A549 treated with DMSO at 1 μM for 4 hours (cell line): ENCODE data around the gene ENOSF1. TPM values are rescaled to one million over a fixed set of nuclear protein-coding genes. Genes with fewer than 3 reads are reported as not detected.

Experiments
- total RNA-seq: library from RNA; stranded (reverse); fragments of 200-300 nt; extraction: Qiagen RNA extraction; gene quantifications from 5 replicates; pipeline ENCODE4 v1.2.3, GENCODE V29; 2022; ENCODE audit warnings: low read depth

The ENOSF1 gene
- total RNA-seq: 17.8 to 29.6 TPM (median 27.8 TPM) in 5 replicates

GRCh38 chr18:712401-713134, at the start of gene ENOSF1:
Gene ENOSF1 (minus strand): TSS chr18:712630. CDS start chr18:712587, 43 bp downstream.

GRCh38 chr18:657311-658000, 55.0 kb downstream of the ENOSF1 start, which contains the start of gene TYMS:
Gene TYMS (plus strand): TSS chr18:657653. CDS start chr18:657743, 90 bp downstream.

Other genes with a start within 250 kb of the ENOSF1 start
- gene COLEC12, start 211.9 kb downstream of the ENOSF1 start, total RNA-seq: 0.03 to 0.06 TPM (median 0.05 TPM) in 4 of 5 replicates, not detected in the other
- gene CETN1, start 132.2 kb downstream of the ENOSF1 start, total RNA-seq: not detected in 5 replicates
- 0.13 TPM in 1 of 5 replicates, not detected in the others for gene CLUL1, start 115.6 kb downstream of the ENOSF1 start, total RNA-seq
- gene TYMS, start 55.0 kb downstream of the ENOSF1 start, total RNA-seq: 164 to 184 TPM (median 178 TPM) in 5 replicates
- 21.4 to 31.6 TPM (median 27.5 TPM) in 5 replicates for gene YES1, start 99.6 kb upstream of the ENOSF1 start, total RNA-seq
- gene ADCYAP1, start 192.2 kb upstream of the ENOSF1 start, total RNA-seq: not detected in 5 replicates